Measurements from ENCODE around the gene ASNSD1.

DNA sequence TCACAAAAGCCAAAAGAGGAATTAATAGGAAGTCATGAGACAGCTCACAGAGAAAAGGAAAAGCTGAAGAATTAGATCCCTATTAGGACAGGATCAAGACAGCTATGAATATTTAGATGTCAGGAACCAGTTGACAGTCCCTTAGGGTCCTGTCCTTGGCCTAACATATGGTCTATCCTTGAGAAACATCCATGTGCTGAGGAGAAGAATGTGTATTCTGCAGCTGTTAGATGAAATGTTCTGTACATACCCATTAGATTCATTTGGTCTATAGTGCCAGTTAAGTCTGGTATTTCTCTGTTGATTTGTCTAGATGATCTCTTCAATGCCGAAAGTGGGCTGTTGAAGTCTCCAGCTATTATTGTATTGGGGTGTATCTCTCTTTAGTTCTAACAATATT, 43.1 kb upstream of the ASNSD1 start:
- no peak for TF ChIP-seq EZH2phosphoT487 (IDR thresholded peaks at IDR 0.05; ENCODE audit: low read depth)
- TF ChIP-seq, protein P1, sequence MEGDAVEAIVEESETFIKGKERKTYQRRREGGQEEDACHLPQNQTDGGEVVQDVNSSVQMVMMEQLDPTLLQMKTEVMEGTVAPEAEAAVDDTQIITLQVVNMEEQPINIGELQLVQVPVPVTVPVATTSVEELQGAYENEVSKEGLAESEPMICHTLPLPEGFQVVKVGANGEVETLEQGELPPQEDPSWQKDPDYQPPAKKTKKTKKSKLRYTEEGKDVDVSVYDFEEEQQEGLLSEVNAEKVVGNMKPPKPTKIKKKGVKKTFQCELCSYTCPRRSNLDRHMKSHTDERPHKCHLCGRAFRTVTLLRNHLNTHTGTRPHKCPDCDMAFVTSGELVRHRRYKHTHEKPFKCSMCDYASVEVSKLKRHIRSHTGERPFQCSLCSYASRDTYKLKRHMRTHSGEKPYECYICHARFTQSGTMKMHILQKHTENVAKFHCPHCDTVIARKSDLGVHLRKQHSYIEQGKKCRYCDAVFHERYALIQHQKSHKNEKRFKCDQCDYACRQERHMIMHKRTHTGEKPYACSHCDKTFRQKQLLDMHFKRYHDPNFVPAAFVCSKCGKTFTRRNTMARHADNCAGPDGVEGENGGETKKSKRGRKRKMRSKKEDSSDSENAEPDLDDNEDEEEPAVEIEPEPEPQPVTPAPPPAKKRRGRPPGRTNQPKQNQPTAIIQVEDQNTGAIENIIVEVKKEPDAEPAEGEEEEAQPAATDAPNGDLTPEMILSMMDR (IDR thresholded peaks at IDR 0.05; ENCODE audit: low read depth, low read length), result no peak
